HG02642 (cell line): ENCODE data around the gene CGREF1.

Experiments used
- ATAC-seq: cut with Tn5 transposase; IDR thresholded peaks from one replicate; pipeline ENCODE4 v1.9.1; 2021; ENCODE audit warnings: mild to moderate bottlenecking; ENCODE audit not compliant: unreplicated experiment, poor library complexity

CGREF1 gene

GRCh38 chr2:27118525-27119329, at the start of gene CGREF1:
Gene CGREF1 (minus strand): TSS chr2:27119128. CDS start chr2:27104366, 14,762 bp downstream.
- ATAC-seq, result no peak

DNA sequence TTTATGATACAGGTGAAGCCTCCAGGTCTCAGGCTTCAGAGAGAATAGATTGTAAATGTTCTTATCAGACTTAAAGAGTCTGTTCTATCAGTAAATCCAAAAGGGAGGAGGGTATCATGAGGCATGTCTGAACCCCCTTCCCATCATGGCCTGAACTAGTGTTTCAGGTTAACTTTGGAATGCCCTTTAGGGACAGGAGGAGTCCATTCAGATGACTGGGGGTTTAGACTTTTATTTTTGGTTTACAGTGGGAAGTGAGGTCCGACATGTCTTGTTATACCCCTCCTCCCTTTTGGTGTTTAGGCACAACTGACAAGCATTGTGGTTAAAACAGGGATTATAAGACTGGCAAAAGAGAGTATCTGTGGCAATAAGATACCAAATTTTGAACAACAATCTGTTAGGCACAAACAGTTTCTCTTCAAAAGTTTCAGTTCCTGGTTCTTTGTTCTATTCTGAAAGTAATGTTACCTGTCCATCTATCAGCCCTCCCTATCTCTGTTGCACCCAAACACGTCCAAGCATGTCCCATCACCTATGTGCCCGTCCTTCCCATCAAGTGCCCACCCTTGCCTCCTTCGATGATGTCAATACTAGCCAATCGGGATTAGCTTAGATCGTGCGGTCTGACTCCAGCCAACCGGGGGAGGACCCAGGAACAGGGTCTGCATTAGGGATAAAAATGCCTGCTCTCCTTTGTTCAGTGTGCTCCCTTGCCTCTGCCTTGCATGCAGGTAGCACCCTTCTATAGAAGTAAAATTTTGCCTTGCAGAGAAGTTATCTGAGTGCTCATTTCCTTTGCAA, 46.2 kb upstream of the CGREF1 start:
- ATAC-seq, result no peak

- ATAC-seq, result no peak
Observed at GRCh38 chr2:27162151-27163121, 43.5 kb upstream of the CGREF1 start.

DNA sequence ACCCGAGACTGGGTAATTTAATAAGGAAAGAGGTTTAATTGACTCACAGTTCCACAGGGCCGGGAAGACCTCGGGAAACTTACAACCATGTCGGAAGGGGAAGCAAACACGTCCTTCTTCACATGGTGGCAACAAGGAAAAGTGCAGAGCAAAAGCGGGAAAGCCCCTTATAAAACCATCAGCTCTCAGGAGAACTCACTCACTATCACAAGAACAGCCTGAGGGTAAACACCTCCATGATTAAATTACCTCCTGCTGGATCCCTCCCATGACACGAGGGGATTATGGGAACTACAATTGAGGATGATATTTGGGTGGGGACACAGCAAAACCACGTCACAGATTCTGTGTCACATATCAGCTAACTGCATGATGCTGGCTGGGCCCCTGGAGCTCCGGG, 41.3 kb upstream of the CGREF1 start:
- no peak for ATAC-seq

- ATAC-seq, result no peak
Observed at GRCh38 chr2:27159271-27159670, 40.3 kb upstream of the CGREF1 start.

GRCh38 chr2:27158468-27158867, 39.5 kb upstream of the CGREF1 start:
- ATAC-seq, result no peak

- no peak for ATAC-seq
Observed at GRCh38 chr2:27155069-27155520, 36.2 kb upstream of the CGREF1 start.

- ATAC-seq, result no peak
Observed at GRCh38 chr2:27154488-27154887, 35.6 kb upstream of the CGREF1 start.

DNA sequence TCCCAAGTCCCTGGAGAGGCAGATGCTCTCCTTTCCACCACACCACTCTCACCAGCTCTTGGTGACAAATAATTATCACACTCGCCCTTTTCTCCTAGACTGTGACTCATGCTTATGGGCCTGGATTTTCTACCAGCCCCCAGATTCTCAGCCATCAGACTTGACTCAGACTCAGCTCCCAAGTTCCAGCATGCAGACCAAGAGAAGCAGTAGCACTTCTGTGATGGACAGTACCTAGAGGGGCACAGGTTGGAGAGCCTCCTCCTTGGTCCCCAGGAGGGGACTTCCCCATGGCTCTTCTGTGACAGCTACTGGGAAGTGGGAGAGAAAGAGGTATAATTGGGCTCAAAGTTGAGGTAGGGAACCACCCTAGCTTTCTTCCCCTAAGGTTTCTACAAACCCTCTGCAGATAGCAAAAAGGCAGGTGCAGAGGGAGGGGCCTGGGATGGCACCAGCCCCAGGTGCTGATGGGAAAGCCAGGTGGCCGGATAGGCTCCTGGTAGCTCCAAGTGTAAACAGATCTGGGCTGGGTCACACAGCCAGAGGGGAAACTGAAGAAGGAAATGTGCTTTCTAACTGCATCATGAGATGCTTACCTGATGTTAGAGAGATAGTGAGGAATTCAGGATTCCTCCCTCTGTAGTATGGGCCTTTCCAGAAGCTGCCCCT, 34.0 kb upstream of the CGREF1 start:
- ATAC-seq, result no peak

DNA sequence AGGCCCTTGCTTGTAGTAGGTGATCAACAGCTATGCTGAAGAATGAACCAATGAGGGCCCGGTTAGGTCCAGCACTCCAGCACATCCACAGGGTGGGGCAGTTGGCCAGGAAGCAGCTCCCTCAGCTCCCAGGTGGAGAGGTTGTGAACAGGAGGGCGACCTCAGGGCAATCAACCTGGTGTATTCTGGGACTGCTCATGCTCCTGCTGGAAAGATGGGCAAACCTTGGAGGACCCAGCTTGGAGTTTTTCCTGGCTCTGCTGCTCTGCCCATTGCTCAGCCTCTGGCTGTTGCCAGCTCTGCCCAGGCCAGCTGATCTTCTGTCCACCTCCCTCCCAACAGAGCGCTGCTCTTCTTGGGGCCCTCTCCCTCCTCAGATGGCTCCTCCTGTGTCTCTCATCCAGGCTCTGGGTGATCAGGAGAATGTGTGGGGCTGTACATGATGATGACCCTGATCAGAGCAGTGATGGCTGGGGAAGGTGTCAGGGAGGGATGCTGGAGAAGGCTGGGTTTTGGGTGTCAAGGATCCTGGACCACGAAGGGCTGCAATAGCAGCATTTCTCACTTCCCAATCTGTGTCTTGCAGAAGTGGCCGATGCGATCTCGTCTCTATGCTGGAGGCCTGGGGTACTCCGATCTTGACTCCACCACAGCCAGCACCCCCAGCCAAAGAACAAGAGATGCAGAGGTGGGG, 33.3 kb upstream of the CGREF1 start:
- ATAC-seq, result no peak

DNA sequence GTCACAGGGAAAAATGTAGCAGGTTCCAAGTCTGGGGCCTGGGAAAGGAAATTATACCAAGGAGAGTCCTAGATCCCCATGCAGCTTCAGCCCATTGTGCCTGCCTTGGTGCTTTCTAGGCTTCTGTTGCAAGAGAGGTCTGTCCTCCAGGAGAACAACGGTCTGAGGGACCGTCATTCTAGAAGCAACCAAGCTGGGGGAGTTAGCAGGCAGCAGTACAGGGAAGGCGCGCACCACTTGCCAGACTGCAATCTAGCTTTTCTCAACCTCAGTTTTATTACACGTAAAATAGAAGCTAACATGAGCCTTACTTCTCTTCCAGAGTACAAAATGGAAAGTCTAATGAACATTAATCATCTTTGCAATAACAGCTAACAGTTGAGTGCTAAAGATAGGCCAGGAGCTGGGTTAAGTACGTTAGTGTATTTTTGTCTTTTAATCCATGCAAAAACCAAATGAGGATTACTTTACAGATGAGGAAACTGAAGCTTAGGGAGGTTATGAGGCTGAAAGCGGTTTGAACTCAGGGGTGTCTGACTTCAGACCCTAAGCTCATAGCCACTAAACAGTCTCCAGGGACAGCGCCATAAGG, 31.8 kb upstream of the CGREF1 start:
- ATAC-seq, result no peak

DNA sequence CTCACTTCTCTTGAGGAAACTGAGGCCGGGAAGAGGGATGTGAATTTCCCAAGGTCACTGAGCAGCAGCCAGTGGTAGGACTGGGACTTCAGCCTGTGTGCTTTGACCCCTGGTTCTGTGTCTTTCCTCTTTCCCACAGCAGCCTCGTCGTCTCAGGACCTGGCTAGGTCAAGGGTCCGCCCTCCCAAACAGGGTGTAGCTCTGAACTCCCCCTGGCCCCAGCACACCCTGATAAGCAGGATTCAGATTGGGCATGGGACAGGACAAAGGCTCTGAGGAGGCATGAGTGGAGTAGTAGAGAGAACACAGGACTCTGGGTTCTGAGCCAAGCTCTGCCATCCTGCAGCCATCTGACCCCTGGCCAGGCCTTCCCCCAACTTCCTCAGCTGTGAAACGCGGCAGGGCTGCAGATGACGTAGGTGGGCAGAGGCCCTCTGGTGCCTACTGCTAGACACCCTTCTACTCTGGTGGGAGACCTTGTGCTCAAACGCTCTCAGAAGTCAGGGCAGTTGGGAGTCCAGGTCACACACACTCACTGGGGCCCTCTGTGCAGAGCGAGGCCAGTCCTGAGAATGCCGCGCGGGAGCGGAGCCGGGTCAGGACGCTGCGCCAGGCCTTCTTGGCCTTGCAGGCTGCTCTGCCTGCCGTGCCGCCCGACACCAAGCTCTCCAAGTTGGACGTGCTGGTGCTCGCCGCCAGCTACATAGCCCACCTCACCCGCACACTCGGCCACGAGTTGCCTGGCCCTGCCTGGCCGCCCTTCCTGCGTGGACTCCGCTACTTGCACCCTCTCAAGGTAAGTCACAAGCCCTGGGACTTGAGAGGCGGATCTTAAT, 30.9 kb upstream of the CGREF1 start:
- ATAC-seq, result no peak

GRCh38 chr2:27148801-27149439, 30.0 kb upstream of the CGREF1 start, which contains the start of gene TCF23:
Gene TCF23 (plus strand): TSS chr2:27149004. CDS start chr2:27149134, 130 bp downstream.
- no peak for ATAC-seq

- ATAC-seq, result no peak
Observed at GRCh38 chr2:27147935-27148334, 29.0 kb upstream of the CGREF1 start.

- no peak for ATAC-seq
Observed at GRCh38 chr2:27145682-27146081, 26.8 kb upstream of the CGREF1 start.

GRCh38 chr2:27143285-27143684, 24.4 kb upstream of the CGREF1 start:
- ATAC-seq, result no peak

GRCh38 chr2:27139310-27139709, 20.4 kb upstream of the CGREF1 start, which contains the start of gene PRR30:
Gene PRR30 (minus strand): TSS chr2:27139410. CDS start chr2:27138329, 1,081 bp downstream.
- ATAC-seq, result no peak
